DND-41 (cell line): ENCODE measurements around the gene CACNB4.

Source experiments
- EZH2 ChIP-seq: IDR thresholded peaks from 3 replicates; pipeline ENCODE4 v1.6.1; 2012; ENCODE audit warnings: borderline replicate concordance, low read depth, mild to moderate bottlenecking, moderate library complexity, low read length, inconsistent platforms; ENCODE audit not compliant: severe bottlenecking
- TF ChIP-seq, protein P1 (sequence below): IDR thresholded peaks from 2 replicates; pipeline ENCODE4 v1.5.1; 2012; ENCODE audit warnings: borderline replicate concordance, low read length, moderate library complexity, mild to moderate bottlenecking; ENCODE audit not compliant: poor library complexity, severe bottlenecking; ENCODE audit errors: extremely low read depth

DNA sequence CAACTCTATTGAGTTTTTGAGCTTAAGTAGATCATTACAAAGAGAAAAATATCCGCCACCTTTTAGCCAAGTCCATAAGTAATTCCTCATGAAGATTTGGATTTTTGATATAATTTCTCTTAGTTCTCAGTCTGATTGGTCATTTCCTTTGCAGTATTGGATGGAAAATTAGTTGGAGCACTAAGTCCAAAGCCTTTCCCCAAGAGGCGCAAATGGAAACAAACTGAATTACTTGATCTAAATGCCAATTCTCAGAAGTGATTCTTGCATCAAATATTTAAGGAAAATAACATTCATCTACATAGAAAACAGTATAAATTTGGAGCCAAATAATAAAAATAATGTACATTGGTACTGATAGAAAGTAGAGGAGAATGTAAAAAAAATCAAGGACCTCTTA is 115.6 kb downstream of the CACNB4 start:
- TF ChIP-seq, protein P1, sequence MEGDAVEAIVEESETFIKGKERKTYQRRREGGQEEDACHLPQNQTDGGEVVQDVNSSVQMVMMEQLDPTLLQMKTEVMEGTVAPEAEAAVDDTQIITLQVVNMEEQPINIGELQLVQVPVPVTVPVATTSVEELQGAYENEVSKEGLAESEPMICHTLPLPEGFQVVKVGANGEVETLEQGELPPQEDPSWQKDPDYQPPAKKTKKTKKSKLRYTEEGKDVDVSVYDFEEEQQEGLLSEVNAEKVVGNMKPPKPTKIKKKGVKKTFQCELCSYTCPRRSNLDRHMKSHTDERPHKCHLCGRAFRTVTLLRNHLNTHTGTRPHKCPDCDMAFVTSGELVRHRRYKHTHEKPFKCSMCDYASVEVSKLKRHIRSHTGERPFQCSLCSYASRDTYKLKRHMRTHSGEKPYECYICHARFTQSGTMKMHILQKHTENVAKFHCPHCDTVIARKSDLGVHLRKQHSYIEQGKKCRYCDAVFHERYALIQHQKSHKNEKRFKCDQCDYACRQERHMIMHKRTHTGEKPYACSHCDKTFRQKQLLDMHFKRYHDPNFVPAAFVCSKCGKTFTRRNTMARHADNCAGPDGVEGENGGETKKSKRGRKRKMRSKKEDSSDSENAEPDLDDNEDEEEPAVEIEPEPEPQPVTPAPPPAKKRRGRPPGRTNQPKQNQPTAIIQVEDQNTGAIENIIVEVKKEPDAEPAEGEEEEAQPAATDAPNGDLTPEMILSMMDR = no peak
- no peak for TF ChIP-seq EZH2
